Naive B cell (primary cell): ENCODE data around the gene TBCB. TPM values are rescaled to one million over a fixed set of nuclear protein-coding genes. Genes with fewer than 3 reads are reported as not detected.

Experiments used
- ATAC-seq, 2 donors: fragments of 150-1000 bp; cut with Tn5 transposase; 2 replicates each; pipeline ENCODE4 v1.10.0; 2021; ENCODE audit warnings: low read depth in 2 of 2, mild to moderate bottlenecking in 2 of 2, moderate library complexity in 2 of 2
- DNase-seq: peaks from one replicate; pipeline ENCODE4 v3.0.0; 2022
- H3K27ac Mint-ChIP-seq, 6 donors: one replicate each; pipeline ENCODE4 v1.8.0; 2020 to 2022; ENCODE audit warnings: mild to moderate bottlenecking in 6 of 6, mixed read lengths in 6 of 6, moderate library complexity in 5 of 6, inconsistent platforms in 2 of 6
- H3K27me3 Mint-ChIP-seq, 3 donors: one replicate each; pipeline ENCODE4 v1.8.0; 2021 to 2022; ENCODE audit warnings: mixed read lengths in 3 of 3, mild to moderate bottlenecking in 1 of 3
- H3K36me3 Mint-ChIP-seq, 2 donors: one replicate each; pipeline ENCODE4 v1.8.0; 2020 to 2022; ENCODE audit warnings: mixed read lengths in 2 of 2, inconsistent platforms in 1 of 2, mild to moderate bottlenecking in 1 of 2
- H3K4me1 Mint-ChIP-seq, 3 donors: one replicate each; pipeline ENCODE4 v1.8.0; 2020 to 2022; ENCODE audit warnings: mixed read lengths in 3 of 3, inconsistent platforms in 1 of 3, mild to moderate bottlenecking in 1 of 3, moderate library complexity in 1 of 3
- H3K4me3 Mint-ChIP-seq, 8 donors: one replicate each; pipeline ENCODE4 v1.8.0; 2020 to 2022; ENCODE audit warnings: mild to moderate bottlenecking in 8 of 8, mixed read lengths in 8 of 8, moderate library complexity in 8 of 8, inconsistent platforms in 2 of 8
- H3K9me3 Mint-ChIP-seq, 7 donors: one replicate each; pipeline ENCODE4 v1.8.0; 2020 to 2022; ENCODE audit warnings: mixed read lengths in 7 of 7, mild to moderate bottlenecking in 5 of 7, inconsistent platforms in 2 of 7, moderate library complexity in 1 of 7
- polyA plus RNA-seq, 6 donors: library from polyadenylated mRNA; unstranded; fragments of 300-500 nt; fragmentation: Illumina TruSeq; gene quantifications; one replicate each; pipeline ENCODE4 v1.2.3, GENCODE V29; 2021; ENCODE audit warnings: low read depth in 6 of 6

Gene TBCB
- polyA plus RNA-seq, 6 donors from 2014 or later, result 142 to 230 (median 163) TPM

- Mint-ChIP-seq H3K9me3 (no peaks in the 10 kb centered on the region), H3K4me3 (peak within 1 kb of the TSS in 3 of 8 donors; percentile 76 to 88 (median 81)), H3K4me1 (peaks cover 24 to 26% (median 26%) of the 10 kb centered on the region in 3 donors), H3K36me3 (peaks cover 0 to 9% of the 10 kb centered on the region in 2 donors), H3K27ac (peak within 1 kb of the TSS in 1 of 6 donors; percentile 69), H3K27me3 (no peaks in the 10 kb centered on the region)
- ATAC-seq (no peak), DNase-seq (no peak)
Measured at GRCh38 chr19:36110487-36111199, 4.6 kb upstream of the TBCB start, which contains the start of gene OVOL3. Gene OVOL3 (plus strand): TSS chr19:36111143. CDS start chr19:36111203, 60 bp downstream.

GRCh38 chr19:36111200-36111539, 4.1 kb upstream of the TBCB start:
- Mint-ChIP-seq H3K4me1 (peaks cover 27 to 32% (median 29%) of the 10 kb centered on the region in 3 donors), H3K4me3 (peak overlapping the region in 1 of 8 donors; percentile 88), H3K27ac (no peak overlapping the region), H3K9me3 (no peaks in the 10 kb centered on the region), H3K27me3 (no peaks in the 10 kb centered on the region), H3K36me3 (peaks cover 0 to 9% of the 10 kb centered on the region in 2 donors)
- ATAC-seq (no peak), DNase-seq (no peak)

- peak overlapping the region in 7 of 8 donors; percentile 68 to 96 (median 83) for H3K4me3 Mint-ChIP-seq
- H3K9me3 Mint-ChIP-seq, result no peaks in the 10 kb centered on the region
- H3K27me3 Mint-ChIP-seq, result no peaks in the 10 kb centered on the region
- peak overlapping the region in 4 of 6 donors; percentile 12 to 98 (median 72) for H3K27ac Mint-ChIP-seq
- H3K36me3 Mint-ChIP-seq, result peaks cover 0 to 9% of the 10 kb centered on the region in 2 donors
- ATAC-seq (no peak), DNase-seq (no peak)
- peaks cover 33 to 44% (median 42%) of the 10 kb centered on the region in 3 donors for H3K4me1 Mint-ChIP-seq
Measured at GRCh38 chr19:36112678-36113077, 2.6 kb upstream of the TBCB start.

GRCh38 chr19:36113425-36113824, 1.8 kb upstream of the TBCB start:
- Mint-ChIP-seq H3K27me3 (no peaks in the 10 kb centered on the region), H3K36me3 (peaks cover 5 to 16% of the 10 kb centered on the region in 2 donors), H3K27ac (peak overlapping the region in 2 of 6 donors; percentile 79 to 98), H3K9me3 (no peaks in the 10 kb centered on the region), H3K4me3 (peak overlapping the region; percentile 81 to 99 (median 96)), H3K4me1 (peaks cover 36 to 50% (median 43%) of the 10 kb centered on the region in 3 donors)
- no peak for ATAC-seq
- no peak for DNase-seq

GRCh38 chr19:36113894-36114720, 1.2 kb upstream of the TBCB start:
- ATAC-seq (peak in 1 of 2 donors; percentile 2), DNase-seq (no peak)
- peaks cover 5 to 18% of the 10 kb centered on the region in 2 donors for H3K36me3 Mint-ChIP-seq
- H3K4me3 Mint-ChIP-seq, result peak overlapping the region; percentile 81 to 99 (median 96)
- H3K27me3 Mint-ChIP-seq, result no peaks in the 10 kb centered on the region
- H3K27ac Mint-ChIP-seq, result peak overlapping the region; percentile 98 to 100 (median 98)
- no peaks in the 10 kb centered on the region for H3K9me3 Mint-ChIP-seq
- peaks cover 36 to 54% (median 49%) of the 10 kb centered on the region in 3 donors for H3K4me1 Mint-ChIP-seq

GRCh38 chr19:36114721-36115452, 381 bp upstream of the TBCB start, which contains the start of gene POLR2I:
Gene POLR2I (minus strand): TSS chr19:36114875. CDS start chr19:36114856, 19 bp downstream.
- ATAC-seq, result peak; percentile 81 to 84
- peak; percentile 98 for DNase-seq
- Mint-ChIP-seq H3K27ac (peak within 1 kb of the TSS; percentile 98 to 100 (median 98)), H3K27me3 (no peaks in the 10 kb centered on the region), H3K4me1 (peaks cover 38 to 60% (median 49%) of the 10 kb centered on the region in 3 donors), H3K4me3 (peak within 1 kb of the TSS; percentile 81 to 99 (median 96)), H3K36me3 (peaks cover 5 to 21% of the 10 kb centered on the region in 2 donors), H3K9me3 (no peaks in the 10 kb centered on the region)

- peaks cover 5 to 26% of the 10 kb centered on the region in 2 donors for H3K36me3 Mint-ChIP-seq
- ATAC-seq (no peak), DNase-seq (no peak)
- H3K27me3 Mint-ChIP-seq, result no peaks in the 10 kb centered on the region
- peaks cover 42 to 72% (median 54%) of the 10 kb centered on the region in 3 donors for H3K4me1 Mint-ChIP-seq
- peak overlapping the region; percentile 81 to 99 (median 96) for H3K4me3 Mint-ChIP-seq
- no peaks in the 10 kb centered on the region for H3K9me3 Mint-ChIP-seq
- H3K27ac Mint-ChIP-seq, result peak overlapping the region in 5 of 6 donors; percentile 83 to 98 (median 91)
Measured at GRCh38 chr19:36116344-36116637, 1.0 kb downstream of the TBCB start.

GRCh38 chr19:36120092-36120983, 5.1 kb downstream of the TBCB start:
- Mint-ChIP-seq H3K27me3 (no peaks in the 10 kb centered on the region), H3K27ac (peak overlapping the region in 1 of 6 donors; percentile 89), H3K4me1 (peaks cover 26 to 46% (median 31%) of the 10 kb centered on the region in 3 donors), H3K36me3 (peaks cover 5 to 17% of the 10 kb centered on the region in 2 donors), H3K9me3 (no peaks in the 10 kb centered on the region), H3K4me3 (peak overlapping the region in 1 of 8 donors; percentile 27)
- DNase-seq (no peak), ATAC-seq (no peak)

GRCh38 chr19:36120984-36121358, 5.7 kb downstream of the TBCB start:
- peak overlapping the region in 1 of 8 donors; percentile 12 for H3K4me3 Mint-ChIP-seq
- ATAC-seq (no peak), DNase-seq (no peak)
- H3K4me1 Mint-ChIP-seq, result peaks cover 25 to 42% (median 28%) of the 10 kb centered on the region in 3 donors
- H3K9me3 Mint-ChIP-seq, result no peaks in the 10 kb centered on the region
- no peaks in the 10 kb centered on the region for H3K27me3 Mint-ChIP-seq
- H3K36me3 Mint-ChIP-seq, result peaks cover 5 to 17% of the 10 kb centered on the region in 2 donors
- H3K27ac Mint-ChIP-seq, result no peak overlapping the region

GRCh38 chr19:36121486-36122124, 6.3 kb downstream of the TBCB start:
- DNase-seq (no peak), ATAC-seq (no peak)
- peak overlapping the region in 1 of 6 donors; percentile 39 for H3K27ac Mint-ChIP-seq

GRCh38 chr19:36125557-36125956, 10.3 kb downstream of the TBCB start:
- H3K4me3 Mint-ChIP-seq, result peak overlapping the region in 3 of 8 donors; percentile 25 to 58 (median 47)
- no peaks in the 10 kb centered on the region for H3K9me3 Mint-ChIP-seq
- H3K36me3 Mint-ChIP-seq, result no peaks in the 10 kb centered on the region
- ATAC-seq, result no peak
- peak overlapping the region in 2 of 6 donors; percentile 21 to 62 for H3K27ac Mint-ChIP-seq
- no peak for DNase-seq
- peaks cover 10 to 19% (median 18%) of the 10 kb centered on the region in 3 donors for H3K4me1 Mint-ChIP-seq
- H3K27me3 Mint-ChIP-seq, result no peaks in the 10 kb centered on the region

More at GRCh38 chr19:36121486-36122124, 6.3 kb downstream of the TBCB start:
- no peaks in the 10 kb centered on the region for H3K27me3 Mint-ChIP-seq
- no peak overlapping the region for H3K4me3 Mint-ChIP-seq
- peaks cover 21 to 36% (median 22%) of the 10 kb centered on the region in 3 donors for H3K4me1 Mint-ChIP-seq
- H3K36me3 Mint-ChIP-seq, result peaks cover 5 to 17% of the 10 kb centered on the region in 2 donors
- no peaks in the 10 kb centered on the region for H3K9me3 Mint-ChIP-seq

- no peaks in the 10 kb centered on the region for H3K9me3 Mint-ChIP-seq
- DNase-seq (no peak), ATAC-seq (peak; percentile 21 to 31)
Measured at GRCh38 chr19:36128392-36128736, 13.1 kb downstream of the TBCB start.

More at GRCh38 chr19:36128392-36128736, 13.1 kb downstream of the TBCB start:
- no peaks in the 10 kb centered on the region for H3K27me3 Mint-ChIP-seq
- peak overlapping the region; percentile 82 to 98 (median 93) for H3K27ac Mint-ChIP-seq
- peak overlapping the region; percentile 85 to 98 (median 96) for H3K4me3 Mint-ChIP-seq
- H3K36me3 Mint-ChIP-seq, result no peaks in the 10 kb centered on the region
- peaks cover 4 to 17% (median 15%) of the 10 kb centered on the region in 3 donors for H3K4me1 Mint-ChIP-seq
